CD4-positive, alpha-beta T cell treated with Interleukin-4 for 1 hour (primary cell): ENCODE results near the gene SLC10A4.
"Not testable (repeated sequence)": the region's sequence is repeated elsewhere in the genome, so short reads cannot be mapped to it uniquely, and the experiment has no call there.

Experiments
- DNase-seq, 2 donors: peaks; one replicate each; pipeline ENCODE4 v3.0.0-alpha.2; 2020 to 2022

The SLC10A4 gene

DNA sequence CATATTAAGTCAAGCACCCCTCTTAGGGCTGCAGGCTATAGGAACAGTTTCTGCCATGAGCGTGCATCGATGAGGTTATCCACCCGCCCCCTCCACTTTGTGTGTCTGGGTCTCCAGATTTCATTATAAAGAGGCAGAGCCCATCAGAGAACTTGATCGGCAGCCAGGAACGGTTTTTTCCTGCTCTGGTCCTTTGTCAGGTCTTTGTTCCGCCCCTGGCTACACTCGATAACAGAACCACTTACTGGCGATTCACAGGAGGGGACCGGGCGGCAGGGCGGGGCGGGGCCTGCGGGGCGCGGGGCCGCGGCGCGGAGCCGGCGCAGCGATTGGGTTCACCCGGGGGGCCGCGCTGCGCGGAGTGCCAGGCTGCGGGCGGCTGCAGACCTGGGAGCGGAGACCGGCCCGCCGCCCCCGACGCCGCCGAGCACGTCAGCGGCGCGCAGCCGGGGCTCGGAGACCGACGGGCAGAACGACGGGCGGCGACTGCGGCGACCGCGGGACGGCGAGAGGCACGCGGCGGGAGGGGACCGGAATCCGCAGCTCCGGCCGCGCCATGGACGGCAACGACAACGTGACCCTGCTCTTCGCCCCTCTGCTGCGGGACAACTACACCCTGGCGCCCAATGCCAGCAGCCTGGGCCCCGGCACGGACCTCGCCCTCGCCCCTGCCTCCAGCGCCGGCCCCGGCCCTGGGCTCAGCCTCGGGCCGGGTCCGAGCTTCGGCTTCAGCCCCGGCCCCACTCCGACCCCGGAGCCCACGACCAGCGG, at the start of gene SLC10A4:
Gene SLC10A4 (plus strand): TSS at position 338 of the 771 bp plus-strand sequence. CDS start 219 bp downstream, at position 557.
- DNase-seq = no peak

DNA sequence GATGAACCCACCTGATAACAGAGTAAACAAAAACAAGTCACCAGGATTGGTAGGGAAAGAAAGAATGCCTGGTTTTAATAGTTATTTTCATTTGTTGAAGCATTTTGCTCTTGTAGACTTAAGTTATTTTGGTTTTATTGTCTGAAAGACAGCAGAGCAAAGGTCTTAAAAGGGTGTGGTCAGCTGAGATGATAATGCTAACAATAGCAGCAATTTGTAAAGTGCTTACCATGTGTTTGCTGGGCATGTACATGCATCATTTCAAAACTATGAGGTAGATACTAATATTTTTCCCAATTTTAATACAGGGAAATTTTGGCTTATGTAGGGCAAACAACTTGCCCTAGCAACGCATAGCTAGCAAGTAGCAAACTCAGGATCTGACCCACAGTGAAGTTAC, 46.8 kb upstream of the SLC10A4 start:
- no peak for DNase-seq

GRCh38 chr4:48439988-48440387, 43.2 kb upstream of the SLC10A4 start:
- DNase-seq = no peak

GRCh38 chr4:48440914-48441313, 42.2 kb upstream of the SLC10A4 start:
- DNase-seq = not testable (repeated sequence)

GRCh38 chr4:48445704-48446103, 37.4 kb upstream of the SLC10A4 start:
- peak in 1 of 2 donors; percentile 18 for DNase-seq

- DNase-seq = no peak
Measured at GRCh38 chr4:48446642-48447041, 36.5 kb upstream of the SLC10A4 start.

DNA sequence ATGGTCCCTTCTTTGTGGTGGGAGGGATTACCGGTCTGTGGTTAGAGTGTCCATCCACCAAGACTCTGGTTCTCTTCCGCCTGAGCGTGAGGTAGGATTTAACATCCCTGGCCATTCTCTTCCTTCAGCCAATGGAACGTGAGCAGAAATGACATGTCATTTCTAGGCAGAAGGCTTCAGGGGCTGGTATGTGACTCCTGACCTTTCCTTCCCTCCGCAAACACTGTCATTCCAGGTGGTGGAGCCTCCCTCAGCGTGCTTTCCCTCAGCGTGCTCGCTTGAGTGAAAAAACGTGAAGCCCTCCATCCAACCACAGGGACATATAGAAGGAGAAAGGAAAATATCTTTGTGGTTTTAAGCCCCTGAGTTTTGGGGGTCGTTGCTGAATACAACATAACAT, 34.0 kb upstream of the SLC10A4 start:
- DNase-seq = no peak

DNA sequence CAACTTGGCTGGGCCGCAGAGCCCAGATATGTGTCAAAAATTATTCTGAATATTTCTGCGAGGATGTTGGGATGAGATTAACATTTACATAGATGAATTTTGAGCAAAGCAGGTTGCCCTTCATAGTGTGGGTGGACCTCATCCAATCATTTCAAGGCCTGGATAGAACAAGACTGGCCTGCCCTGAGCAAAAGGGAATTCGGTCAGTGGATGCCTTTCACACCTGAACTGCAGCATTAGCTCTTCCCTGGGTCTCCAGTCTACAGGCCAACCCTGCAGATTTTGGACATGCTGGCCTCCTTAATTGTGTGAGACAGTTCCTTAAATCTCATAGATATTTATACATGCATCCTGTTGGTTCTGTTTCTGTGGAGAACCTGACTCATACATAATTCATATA, 32.4 kb upstream of the SLC10A4 start:
- DNase-seq = no peak

GRCh38 chr4:48451656-48452055, 31.5 kb upstream of the SLC10A4 start:
- not testable (repeated sequence) for DNase-seq

- DNase-seq = no peak
Measured at GRCh38 chr4:48454591-48454990, 28.6 kb upstream of the SLC10A4 start.

DNA sequence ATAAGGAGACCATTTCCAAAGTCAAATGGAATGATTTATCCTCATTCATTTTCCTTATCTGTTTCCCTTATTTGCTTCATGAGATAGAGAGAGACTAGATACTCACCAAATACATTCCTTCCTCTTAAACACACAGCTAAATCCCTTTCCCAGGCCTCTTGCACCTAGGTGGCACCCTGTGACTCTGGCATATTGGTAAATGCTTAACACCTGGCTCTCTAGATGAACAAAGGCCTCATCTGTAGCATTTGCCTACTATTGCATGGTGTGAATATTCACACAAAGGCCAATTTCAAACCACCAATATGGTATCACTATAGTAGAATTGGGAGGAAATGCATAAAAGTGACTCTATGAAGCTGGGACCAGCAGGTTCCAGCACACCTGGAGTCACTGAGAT, 22.1 kb upstream of the SLC10A4 start:
- no peak for DNase-seq

- no peak for DNase-seq
Measured at GRCh38 chr4:48462363-48462762, 20.8 kb upstream of the SLC10A4 start.

GRCh38 chr4:48467442-48467841, 15.7 kb upstream of the SLC10A4 start:
- DNase-seq = no peak

DNA sequence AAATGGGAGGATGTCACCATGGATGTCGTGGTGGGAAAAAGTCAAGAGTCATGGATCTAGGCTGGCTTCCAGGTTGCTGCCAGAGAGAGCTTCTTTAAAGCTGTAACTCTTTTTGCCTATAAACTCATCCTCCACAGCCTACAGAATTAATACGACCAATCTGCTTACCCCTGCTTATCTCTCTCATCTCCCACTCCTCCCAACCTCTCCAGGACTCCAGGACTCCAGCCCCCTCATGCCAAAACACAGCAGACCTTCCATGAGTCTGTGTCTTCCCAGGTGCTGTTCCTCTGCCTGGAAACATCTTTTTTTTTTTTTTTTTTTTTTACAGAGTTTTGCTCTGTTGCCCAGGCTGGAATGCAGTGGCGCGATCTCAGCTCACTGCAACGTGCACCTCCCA, 15.3 kb upstream of the SLC10A4 start:
- DNase-seq = no peak

GRCh38 chr4:48470137-48470536, 13.0 kb upstream of the SLC10A4 start:
- DNase-seq = no peak

GRCh38 chr4:48470570-48470969, 12.6 kb upstream of the SLC10A4 start:
- no peak for DNase-seq

DNA sequence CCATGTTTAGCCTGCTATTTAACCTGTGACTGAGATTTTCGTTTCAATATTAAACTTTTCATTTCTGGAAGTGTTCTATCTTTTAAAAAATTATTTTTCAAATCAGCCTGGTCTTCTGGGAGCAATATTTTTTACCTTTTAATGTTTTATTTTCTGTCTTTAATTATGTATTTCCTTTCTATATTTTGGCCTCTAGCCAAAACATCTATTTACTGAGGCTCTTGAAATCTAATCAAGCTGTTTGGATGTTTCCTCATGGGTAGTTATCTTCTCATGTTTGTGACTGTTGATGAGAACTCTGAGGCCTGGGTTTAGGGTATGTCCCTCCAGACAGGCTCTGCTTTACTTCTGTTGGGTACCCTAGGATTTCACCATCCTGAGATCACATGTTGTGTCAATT, 10.3 kb upstream of the SLC10A4 start:
- no peak for DNase-seq

GRCh38 chr4:48475770-48476169, 7.4 kb upstream of the SLC10A4 start:
- no peak for DNase-seq

DNA sequence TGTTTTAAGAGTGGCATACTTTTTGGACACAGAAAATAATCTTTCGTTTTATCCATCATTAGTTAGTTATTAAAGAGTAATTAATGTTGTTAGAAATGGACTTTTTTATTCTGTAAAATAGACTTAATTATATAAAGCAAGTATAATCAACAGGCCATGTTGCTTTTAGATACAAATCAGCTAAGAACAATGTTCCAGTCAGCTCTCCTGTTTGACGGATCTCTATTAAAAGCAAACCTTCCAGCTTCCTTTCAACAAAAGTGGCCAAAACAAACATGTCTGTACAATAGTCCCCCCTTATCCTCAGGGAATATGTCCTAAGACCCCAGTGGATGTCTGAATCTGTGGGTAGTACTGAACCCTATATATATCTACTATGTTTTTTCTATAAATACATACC, 4.9 kb upstream of the SLC10A4 start:
- no peak for DNase-seq

GRCh38 chr4:48481581-48481980, 1.6 kb upstream of the SLC10A4 start:
- DNase-seq = no peak

DNA sequence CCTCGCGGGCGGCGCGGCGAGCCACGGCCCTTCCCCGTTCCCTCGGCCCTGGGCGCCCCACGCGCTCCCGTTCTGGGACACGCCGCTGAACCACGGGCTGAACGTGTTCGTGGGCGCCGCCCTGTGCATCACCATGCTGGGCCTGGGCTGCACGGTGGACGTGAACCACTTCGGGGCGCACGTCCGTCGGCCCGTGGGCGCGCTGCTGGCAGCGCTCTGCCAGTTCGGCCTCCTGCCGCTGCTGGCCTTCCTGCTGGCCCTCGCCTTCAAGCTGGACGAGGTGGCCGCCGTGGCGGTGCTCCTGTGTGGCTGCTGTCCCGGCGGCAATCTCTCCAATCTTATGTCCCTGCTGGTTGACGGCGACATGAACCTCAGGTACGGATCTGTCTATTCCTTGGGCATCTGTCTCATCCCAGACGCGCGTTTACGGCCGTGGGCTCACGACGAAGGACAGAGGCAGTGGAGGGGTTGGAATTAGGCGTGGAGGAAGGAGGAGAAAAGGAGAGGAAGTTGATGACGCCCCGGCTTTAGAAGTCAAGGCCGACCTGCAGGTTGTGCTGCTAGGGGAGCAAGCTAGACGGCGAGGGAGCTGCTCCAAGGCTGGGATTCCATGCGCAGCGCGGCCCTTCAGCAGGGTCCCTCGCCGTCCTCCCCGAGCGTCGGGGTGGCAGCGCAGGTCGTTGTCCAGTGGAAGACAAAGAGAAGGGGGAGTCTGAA, 792 bp downstream of the SLC10A4 start:
- DNase-seq = no peak

- no peak for DNase-seq
Measured at GRCh38 chr4:48484494-48485168, 1.5 kb downstream of the SLC10A4 start.

DNA sequence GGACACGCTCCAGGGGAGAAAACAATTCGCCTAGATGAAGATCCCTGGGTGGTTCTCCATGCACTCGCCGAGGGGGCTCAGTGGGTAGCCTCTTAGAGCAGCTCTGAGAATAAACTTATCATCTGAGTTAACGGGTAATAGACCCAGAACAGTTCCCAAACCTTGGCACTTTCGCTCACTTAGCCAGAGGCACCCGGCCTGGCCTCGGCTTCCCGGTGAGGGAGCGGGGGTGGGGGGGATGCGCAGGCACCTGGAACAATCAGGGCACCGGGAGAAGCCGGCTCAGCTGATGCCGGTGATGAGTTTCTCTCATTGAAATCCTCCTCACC, 6.5 kb downstream of the SLC10A4 start:
- no peak for DNase-seq
